K562 (cell line): ENCODE results near the gene ZNF862. TPM values are rescaled to one million over a fixed set of nuclear protein-coding genes. Genes with fewer than 3 reads are reported as not detected.

Experiments used
- CHD4 ChIP-seq: fragments of 200-600 bp; sonication (generic); IDR thresholded peaks from 3 replicates; pipeline ENCODE4 v1.6.1; 2012; ENCODE audit warnings: low read depth, mild to moderate bottlenecking, mixed read lengths, low read length, inconsistent platforms; ENCODE audit not compliant: insufficient read depth, insufficient replicate concordance, poor library complexity, severe bottlenecking
- DACH1 ChIP-seq: fragments of 450-650 bp; IDR thresholded peaks from 2 replicates; pipeline ENCODE4 v1.6.1; 2018; ENCODE audit not compliant: partially characterized antibody
- E2F6 ChIP-seq, 2 experiments: IDR thresholded peaks; 2 replicates each; pipeline ENCODE4 v1.6.1; 2011; ENCODE audit warnings: borderline replicate concordance in 1 of 2, control low read depth in 1 of 2, low read depth in 1 of 2, low read length in 1 of 2, mild to moderate bottlenecking in 1 of 2, mixed read lengths in 1 of 2, moderate library complexity in 1 of 2; ENCODE audit not compliant: insufficient read depth in 1 of 2, insufficient read length in 1 of 2, poor library complexity in 1 of 2, severe bottlenecking in 1 of 2; ENCODE audit errors: extremely low read depth in 1 of 2
- ETV5 ChIP-seq: sonication (generic); formaldehyde crosslinking; IDR thresholded peaks from 2 replicates; pipeline ENCODE4 v1.4.0; 2020; ENCODE audit warnings: low read depth, mild to moderate bottlenecking, missing genetic modification reagents
- HDGF ChIP-seq: fragments of 450-650 bp; IDR thresholded peaks from 2 replicates; pipeline ENCODE4 v1.6.1; 2016
- IRF1 ChIP-seq: sonication (generic); formaldehyde crosslinking; IDR thresholded peaks from 2 replicates; pipeline ENCODE4 v1.8.0; 2022; ENCODE audit warnings: missing genetic modification reagents, mild to moderate bottlenecking, borderline replicate concordance
- KLF13 ChIP-seq: fragments of 450-650 bp; IDR thresholded peaks from 2 replicates; pipeline ENCODE4 v1.6.1; 2016; ENCODE audit warnings: missing genetic modification characterization, low read depth, mild to moderate bottlenecking, missing compliant biosample characterization, moderate library complexity, borderline replicate concordance
- MAX ChIP-seq: sonication (generic); formaldehyde crosslinking; IDR thresholded peaks from 2 replicates; pipeline ENCODE4 v1.9.0; 2022; ENCODE audit warnings: mild to moderate bottlenecking, missing genetic modification reagents
- MEF2A ChIP-seq: IDR thresholded peaks from 2 replicates; pipeline ENCODE4 v1.6.1; 2011; ENCODE audit warnings: low read depth, mild to moderate bottlenecking, low read length, moderate library complexity; ENCODE audit not compliant: control insufficient read depth
- MYNN ChIP-seq, 2 experiments: sonication (generic); formaldehyde crosslinking in 1 of 2; IDR thresholded peaks; 2 replicates each; pipeline versions ENCODE4 v1.5.0 to v1.6.1; 2016 to 2020; ENCODE audit warnings: antibody characterized with exemption in 1 of 2, missing genetic modification reagents in 1 of 2
- RERE ChIP-seq: sonication (generic); formaldehyde crosslinking; IDR thresholded peaks from 2 replicates; pipeline ENCODE4 v1.8.0; 2023; ENCODE audit warnings: missing genetic modification reagents, mild to moderate bottlenecking, borderline replicate concordance
- THAP12 ChIP-seq: fragments of 250-450 bp; sonication (Bioruptor Pico); IDR thresholded peaks from 2 replicates; pipeline ENCODE4 v1.9.0; 2021; ENCODE audit warnings: mild to moderate bottlenecking, inconsistent platforms
- ZNF583 ChIP-seq: fragments of 250-450 bp; sonication (Bioruptor Pico); IDR thresholded peaks from 2 replicates; pipeline ENCODE4 v1.4.0; 2020
- ZNF695 ChIP-seq: fragments of 450-650 bp; formaldehyde crosslinking; IDR thresholded peaks from 2 replicates; pipeline ENCODE4 v1.4.0; 2020; ENCODE audit warnings: mild to moderate bottlenecking, moderate library complexity
- polyA plus RNA-seq, 8 experiments: library from polyadenylated mRNA; depleted of rRNA in 4 of 8; stranded (reverse) in 5 of 8; unstranded in 3 of 8; fragments of >200 nt; fragmentation: Nextera tagmentation in 2 of 8; fragmentation: Illumina TruSeq in 1 of 8; extraction: Ambion mirVana in 2 of 8; extraction: Trizol in 1 of 8; gene quantifications; 2 replicates each; pipeline versions ENCODE4 v1.2.1 to v1.2.3, GENCODE V29; 2011 to 2014; ENCODE audit warnings: inconsistent platforms in 1 of 8, missing spikeins in 1 of 8
- total RNA-seq, 7 experiments: library from RNA; depleted of rRNA in 6 of 7; stranded (reverse); fragments of >200 nt in 6 of 7; fragmentation: Illumina TruSeq in 2 of 7; extraction: Trizol in 2 of 7; gene quantifications; 2 replicates each; pipeline versions ENCODE4 v1.2.1 to v1.2.3, GENCODE V29; 2011 to 2021; ENCODE audit warnings: low replicate concordance in 1 of 7

ZNF862 gene
- total and polyA plus RNA-seq, 9 of the 15 experiments (the other 6 are each of a cell fraction or from before 2014, with no cell fraction given) = 1.1 to 3.9 (median 2.6) TPM

GRCh38 chr7:149873970-149874643 is 35.9 kb downstream of the ZNF862 start (continued):
- TF ChIP-seq KLF13 (tag) (no peak), ZNF583 (CRISPR knock-in tag) (0 out of 2 replicates have a peak, but pooled peaks have one; percentile 32), THAP12 (no peak), MAX (0 out of 2 replicates have a peak, but pooled peaks have one; percentile 8), E2F6 (IDR thresholded peaks at IDR 0.05; ENCODE audit: borderline replicate concordance in 1 of 2, extremely low read depth in 1 of 2, insufficient read depth in 1 of 2, insufficient read length in 1 of 2, low read depth in 1 of 2, low read length in 1 of 2, poor library complexity in 1 of 2, severe bottlenecking in 1 of 2) (peak in 1 of 2 experiments; percentile 4), CHD4 (no peak), ZNF695 (CRISPR knock-in tag) (no peak), IRF1 (peak; percentile 33; the same call in 1 of the 2 replicates), DACH1 (no peak), RERE (CRISPR knock-in tag) (no peak), ETV5 (CRISPR knock-in tag) (0 out of 2 replicates have a peak, but pooled peaks have one; percentile 32), HDGF (no peak), MEF2A (no peak), MYNN (IDR thresholded peaks at IDR 0.05) (no peak), MYNN (CRISPR knock-in tag; IDR thresholded peaks at IDR 0.05) (no peak)
